Prostate gland (tissue), 2 donors: ENCODE data around the gene CRKL. TPM values are rescaled to one million over a fixed set of nuclear protein-coding genes. Genes with fewer than 3 reads are reported as not detected.
A peak's percentile ranks its signal among the peaks of the same experiment; 100 is the strongest.

Experiments used
- DNase-seq: peaks from one replicate; pipeline ENCODE4 v3.0.0-alpha.2; 2019; ENCODE audit warnings: low spot score
- H3K27ac ChIP-seq, 2 donors: fragments of 200-600 bp; sonication (generic); 2 replicates each; pipeline ENCODE4 v1.5.1; 2017 to 2019
- H3K27me3 ChIP-seq: fragments of 200-600 bp; sonication (generic); replicated peaks from 2 replicates; pipeline ENCODE4 v1.5.1; 2019; ENCODE audit not compliant: insufficient read depth
- H3K36me3 ChIP-seq, 2 donors: fragments of 200-600 bp; sonication (generic); 1 replicate in 1 of 2; 2 replicates in 1 of 2; pipeline versions ENCODE4 v1.5.1 to v1.8.1; 2017 to 2019
- H3K4me1 ChIP-seq: fragments of 200-600 bp; sonication (generic); replicated peaks from 2 replicates; pipeline ENCODE4 v1.5.1; 2019
- H3K4me3 ChIP-seq, 2 donors: fragments of 200-600 bp; sonication (generic); 2 replicates each; pipeline ENCODE4 v1.5.1; 2017 to 2019
- H3K9me3 ChIP-seq: fragments of 200-600 bp; sonication (generic); 2 replicates; pipeline ENCODE4 v1.5.1; 2017
- CTCF ChIP-seq, 4 experiments: fragments of 200-600 bp in 2 of 4; fragments of 450-650 bp in 2 of 4; sonication (generic) in 2 of 4; IDR thresholded peaks; 1 replicate in 3 of 4; 2 replicates in 1 of 4; pipeline ENCODE4 v1.5.1; 2016 to 2019; ENCODE audit warnings: antibody characterized with exemption in 4 of 4, mild to moderate bottlenecking in 2 of 4, moderate library complexity in 2 of 4
- POLR2A ChIP-seq: fragments of 450-650 bp; IDR thresholded peaks from one replicate; pipeline ENCODE4 v1.6.1; 2016; ENCODE audit warnings: antibody characterized with exemption, mild to moderate bottlenecking
- POLR2AphosphoS5 ChIP-seq: sonication (generic); formaldehyde crosslinking; IDR thresholded peaks from one replicate; pipeline ENCODE4 v1.6.1; 2017; ENCODE audit warnings: antibody characterized with exemption
- WGBS: methylation state at CpG from one replicate; pipeline ENCODE4 v1.1.5; 2018; 5-methylcytosine and 5-hydroxymethylcytosine counted together
- intact Hi-C: fragments of 100-400 bp; cut with DNase I; formaldehyde crosslinking; loops from one replicate; pipeline ENCODE4 v1.14.2; 2022
- total RNA-seq, 2 donors: library from RNA; depleted of rRNA; stranded (reverse); fragments of >200 nt; gene quantifications; one replicate each; pipeline ENCODE4 v1.1.0, GENCODE V29; 2016

CRKL gene
- total RNA-seq, 2 donors from 2014 or later = 41.6 to 72.0 TPM

GRCh38 chr22:20949698-20950183 lies 32.5 kb downstream of the CRKL start:
- Histone ChIP-seq H3K27me3 (no peaks in the 10 kb centered on the region), H3K9me3 (no peaks in the 10 kb centered on the region), H3K36me3 (peaks cover 0 to 3% of the 10 kb centered on the region in 2 donors), H3K27ac (no peak overlapping the region), H3K4me1 (peaks cover 4% of the 10 kb centered on the region), H3K4me3 (no peak overlapping the region)
- WGBS = 65% methylated on average over 13 of the region's 13 CpGs
- no peak for TF ChIP-seq POLR2AphosphoS5
- no peak for TF ChIP-seq CTCF (IDR thresholded peaks at IDR 0.05)
- no peak for TF ChIP-seq POLR2A
- intact Hi-C loops = loop anchor here (10.0 kb wide), 1 partner anchor 45 kb away; no protein-coding TSS in a partner anchor
- DNase-seq = no peak

- 72% methylated on average over 10 of the region's 10 CpGs for WGBS
- DNase-seq = no peak
These were observed 34.1 kb downstream of the CRKL start for GRCh38 chr22:20951151-20951931.

GRCh38 chr22:20951932-20952380 lies 34.7 kb downstream of the CRKL start:
- H3K27ac ChIP-seq = peak overlapping the region; percentile 63 to 68
- no peak overlapping the region for H3K4me3 ChIP-seq
- H3K36me3 ChIP-seq = peaks cover 0 to 3% of the 10 kb centered on the region in 2 donors
- TF ChIP-seq POLR2A (no peak), CTCF (IDR thresholded peaks at IDR 0.05) (peak in 2 of 4 experiments; percentile 9 to 28)
- H3K4me1 ChIP-seq = peaks cover 4% of the 10 kb centered on the region
- intact Hi-C loops = loop anchor here (10.0 kb wide), 1 partner anchor 47 kb away; no protein-coding TSS in a partner anchor
- no peaks in the 10 kb centered on the region for H3K27me3 ChIP-seq
- no peak for DNase-seq
- 74% methylated on average over 8 of the region's 8 CpGs for WGBS
- H3K9me3 ChIP-seq = no peaks in the 10 kb centered on the region

More at GRCh38 chr22:20951151-20951931, 34.1 kb downstream of the CRKL start:
- Histone ChIP-seq H3K4me1 (peaks cover 4% of the 10 kb centered on the region), H3K9me3 (no peaks in the 10 kb centered on the region), H3K27ac (peak overlapping the region in 1 of 2 donors; percentile 68), H3K36me3 (peaks cover 0 to 3% of the 10 kb centered on the region in 2 donors), H3K4me3 (no peak overlapping the region), H3K27me3 (no peaks in the 10 kb centered on the region)
- intact Hi-C loops = loop anchor here (10.0 kb wide), 1 partner anchor 47 kb away; no protein-coding TSS in a partner anchor
- TF ChIP-seq CTCF (IDR thresholded peaks at IDR 0.05) (no peak), POLR2AphosphoS5 (no peak), POLR2A (no peak)

- H3K27ac ChIP-seq = peak overlapping the region; percentile 63 to 68
These were observed 35.5 kb downstream of the CRKL start for GRCh38 chr22:20952544-20953341.

More at GRCh38 chr22:20952544-20953341, 35.5 kb downstream of the CRKL start:
- DNase-seq = peak; percentile 71
- 70% methylated on average over 13 of the region's 13 CpGs for WGBS
- H3K27me3 ChIP-seq = no peaks in the 10 kb centered on the region
- TF ChIP-seq POLR2AphosphoS5 (peak; percentile 74), CTCF (IDR thresholded peaks at IDR 0.05) (no peak), POLR2A (no peak)
- peaks cover 0 to 3% of the 10 kb centered on the region in 2 donors for H3K36me3 ChIP-seq
- no peak overlapping the region for H3K4me3 ChIP-seq
- H3K9me3 ChIP-seq = no peaks in the 10 kb centered on the region
- intact Hi-C loops = loop anchor here (10.0 kb wide), 1 partner anchor 48 kb away; no protein-coding TSS in a partner anchor
- H3K4me1 ChIP-seq = peaks cover 4% of the 10 kb centered on the region
